IMR-90 (cell line): Measurements from ENCODE around the gene HSD17B7. TPM values are rescaled to one million over a fixed set of nuclear protein-coding genes. Genes with fewer than 3 reads are reported as not detected.
A peak's percentile ranks its signal among the peaks of the same experiment; 100 is the strongest.

ENCODE experiments used
- ATAC-seq: fragments of 200-7000 bp; cut with Tn5 transposase; 2 replicates; pipeline ENCODE4 v1.9.1; 2020; ENCODE audit warnings: low read depth, mild to moderate bottlenecking, moderate library complexity
- BruUV-seq: library from RNA; stranded (reverse); fragments of 400-500 nt; replicated peaks from 2 replicates; lab custom pipeline; 2021; lab: Mats Ljungman, UMichigan
- CTCF ChIA-PET: fragments of 300-600 bp; formaldehyde crosslinking; extraction: SDS; loops from one replicate; lab custom pipeline; 2021; ENCODE audit warnings: antibody characterized with exemption; lab: Yijun Ruan, JAX
- POLR2A ChIA-PET: fragments of 300-600 bp; sonication (Branson Sonifier 250); formaldehyde crosslinking; loops from one replicate; lab custom pipeline; 2022; ENCODE audit warnings: antibody characterized with exemption; ENCODE audit not compliant: unreplicated experiment; lab: Charles Lee
- DNase-seq: peaks from one replicate; pipeline ENCODE4 v3.0.0; 2013
- H2AFZ ChIP-seq: replicated peaks from 2 replicates; pipeline ENCODE3; 2013; ENCODE audit warnings: low read length, mild to moderate bottlenecking; ENCODE audit not compliant: poor library complexity
- H2AK5ac ChIP-seq: 2 replicates; pipeline ENCODE4 v1.6.1; 2013; ENCODE audit warnings: low read depth, low read length, inconsistent platforms
- H2AK9ac ChIP-seq: replicated peaks from 2 replicates; pipeline ENCODE3; 2013; ENCODE audit warnings: mild to moderate bottlenecking, low read depth, low read length, moderate library complexity; ENCODE audit not compliant: poor library complexity
- H2BK120ac ChIP-seq: 2 replicates; pipeline ENCODE4 v1.6.1; 2013; ENCODE audit warnings: low read depth, low read length, inconsistent platforms
- H2BK15ac ChIP-seq: 3 replicates; pipeline ENCODE4 v1.6.1; 2013; ENCODE audit warnings: low read depth, low read length, inconsistent platforms
- H2BK20ac ChIP-seq: 2 replicates; pipeline ENCODE4 v1.6.1; 2013; ENCODE audit warnings: low read depth, mild to moderate bottlenecking, inconsistent platforms, low read length, moderate library complexity
- H2BK5ac ChIP-seq: 2 replicates; pipeline ENCODE4 v1.6.1; 2013; ENCODE audit warnings: mild to moderate bottlenecking, low read depth, low read length, inconsistent platforms; ENCODE audit not compliant: poor library complexity, severe bottlenecking
- H3K14ac ChIP-seq: replicated peaks from 2 replicates; pipeline ENCODE4 v1.6.1; 2013; ENCODE audit warnings: low read depth, low read length, inconsistent platforms
- H3K18ac ChIP-seq: 2 replicates; pipeline ENCODE4 v1.6.1; 2013; ENCODE audit warnings: low read depth, low read length, control low read depth
- H3K23ac ChIP-seq: 2 replicates; pipeline ENCODE4 v1.6.1; 2013; ENCODE audit warnings: low read depth, low read length, inconsistent platforms
- H3K27ac ChIP-seq: 2 replicates; pipeline ENCODE4 v1.5.1; 2013; ENCODE audit warnings: mild to moderate bottlenecking, control low read depth, low read length; ENCODE audit not compliant: insufficient read depth
- H3K27me3 ChIP-seq: 2 replicates; pipeline ENCODE4 v1.6.1; 2013; ENCODE audit warnings: low read length; ENCODE audit not compliant: control insufficient read depth, insufficient read depth
- H3K36me3 ChIP-seq: 2 replicates; pipeline ENCODE4 v1.6.1; 2013; ENCODE audit warnings: low read length, mixed read lengths; ENCODE audit not compliant: control insufficient read depth, insufficient read depth
- H3K4ac ChIP-seq: 2 replicates; pipeline ENCODE4 v1.6.1; 2013; ENCODE audit warnings: low read depth, low read length, inconsistent platforms
- H3K4me1 ChIP-seq: 2 replicates; pipeline ENCODE4 v1.6.1; 2013; ENCODE audit warnings: low read length, mixed read lengths; ENCODE audit not compliant: control insufficient read depth, insufficient read depth
- H3K4me2 ChIP-seq: 2 replicates; pipeline ENCODE4 v1.6.1; 2013; ENCODE audit warnings: low read depth, mild to moderate bottlenecking, control low read depth, low read length, moderate library complexity
- H3K4me3 ChIP-seq: 2 replicates; pipeline ENCODE4 v1.5.1; 2013; ENCODE audit warnings: low read depth, mild to moderate bottlenecking, control low read depth, low read length, moderate library complexity; ENCODE audit not compliant: insufficient read depth
- H3K56ac ChIP-seq: 2 replicates; pipeline ENCODE4 v1.6.1; 2013; ENCODE audit warnings: low read length, inconsistent platforms; ENCODE audit not compliant: insufficient read depth; ENCODE audit errors: extremely low read depth
- H3K79me1 ChIP-seq, 2 experiments: 2 replicates each; pipeline ENCODE4 v1.6.1; 2013; ENCODE audit warnings: low read length in 2 of 2, inconsistent platforms in 1 of 2, low read depth in 1 of 2
- H3K9ac ChIP-seq: 2 replicates; pipeline ENCODE4 v1.6.1; 2013; ENCODE audit warnings: low read depth, low read length, control low read depth
- H3K9me1 ChIP-seq: 2 replicates; pipeline ENCODE4 v1.6.1; 2013; ENCODE audit warnings: low read length, inconsistent platforms; ENCODE audit not compliant: insufficient read depth
- H3K9me3 ChIP-seq: 2 replicates; pipeline ENCODE4 v1.6.1; 2013; ENCODE audit warnings: low read length; ENCODE audit not compliant: control insufficient read depth, insufficient read depth
- H4K20me1 ChIP-seq: 2 replicates; pipeline ENCODE4 v1.6.1; 2013; ENCODE audit warnings: low read length, inconsistent platforms; ENCODE audit not compliant: insufficient read depth
- H4K5ac ChIP-seq: 2 replicates; pipeline ENCODE4 v1.6.1; 2013; ENCODE audit warnings: mild to moderate bottlenecking, low read depth, low read length, control low read depth
- H4K8ac ChIP-seq, 2 experiments: 2 replicates each; pipeline ENCODE4 v1.6.1; 2013; ENCODE audit warnings: low read depth in 2 of 2, low read length in 2 of 2, control low read depth in 1 of 2, inconsistent platforms in 1 of 2
- H4K91ac ChIP-seq: 2 replicates; pipeline ENCODE4 v1.6.1; 2013; ENCODE audit warnings: low read depth, low read length, inconsistent platforms; ENCODE audit not compliant: insufficient read depth
- MAFK ChIP-seq: IDR thresholded peaks from 2 replicates; pipeline ENCODE4 v1.6.1; 2012; ENCODE audit warnings: low read depth, low read length, improper control_type of control experiment
- NFE2L2 ChIP-seq: fragments of 150-350 bp; IDR thresholded peaks from 2 replicates; pipeline ENCODE4 v1.6.1; 2016; ENCODE audit warnings: low read depth, mild to moderate bottlenecking, low read length
- WGBS, 2 experiments: methylation state at CpG; one replicate each; pipeline versions ENCODE4 v1.1.5 to v1.1.7; 2013; ENCODE audit warnings: missing lambda C conversion rate in 2 of 2; ENCODE audit not compliant: insufficient read length in 1 of 2; ENCODE audit errors: extremely low coverage in 2 of 2; 5-methylcytosine and 5-hydroxymethylcytosine counted together
- dilution Hi-C: fragments of 300-500 bp; cut with HindIII; formaldehyde crosslinking; loops from one replicate; pipeline ENCODE4 v1.14.3; 2018; ENCODE audit warnings: low sequenced_read_pairs; ENCODE audit not compliant: unreplicated experiment
- in situ Hi-C: fragments of 300-500 bp; cut with MboI; formaldehyde crosslinking; loops from 3 replicates; pipeline ENCODE4 v1.14.3; 2019; ENCODE audit warnings: low sequenced_read_pairs, inconsistent platforms, mixed read lengths
- intact Hi-C: fragments of 100-400 bp; cut with micrococcal nuclease; formaldehyde crosslinking; loops from 2 replicates; pipeline ENCODE4 v1.10.0; 2022
- polyA plus RNA-seq, 3 experiments: library from polyadenylated mRNA; depleted of rRNA; stranded (reverse); fragments of >200 nt; gene quantifications; 2 replicates each; pipeline ENCODE4 v1.2.3, GENCODE V29; 2012; ENCODE audit warnings: low replicate concordance in 1 of 3
- total RNA-seq: library from RNA; depleted of rRNA; stranded (reverse); fragments of >200 nt; gene quantifications from 2 replicates; pipeline ENCODE4 v1.2.3, GENCODE V29; 2012

HSD17B7 gene
- total and polyA plus RNA-seq, 2 of the 4 experiments (the other 2 are of a cell fraction), result 10.6 to 17.7 TPM

DNA sequence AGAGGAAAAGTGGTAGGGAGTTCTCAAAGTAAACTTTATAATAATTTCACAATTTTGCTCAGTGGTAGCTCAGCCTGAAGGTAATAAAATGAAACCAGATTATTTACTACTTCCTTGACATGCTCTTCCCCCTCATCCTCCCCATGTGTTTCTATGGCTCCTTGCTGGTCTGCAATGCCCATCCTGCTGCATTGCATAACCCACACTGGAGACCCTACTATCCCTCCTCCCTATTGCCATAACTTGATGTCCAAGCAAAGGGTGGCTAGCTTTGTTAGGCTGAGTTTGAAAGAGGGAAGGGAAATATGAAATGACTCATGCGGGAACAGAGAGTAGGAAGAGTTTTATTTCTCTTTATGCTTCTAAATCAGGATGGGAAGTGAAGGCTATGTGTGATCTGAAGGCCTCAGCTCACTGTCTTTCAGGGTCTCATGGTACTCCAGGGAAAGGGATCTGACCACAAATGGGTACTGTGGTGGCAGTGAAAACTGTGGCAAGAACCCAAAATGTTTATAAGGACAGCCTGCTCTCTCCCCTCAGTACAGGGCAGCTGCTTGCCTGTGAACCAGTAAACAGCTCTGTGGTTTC lies 36.4 kb upstream of the HSD17B7 start:
- in situ Hi-C loops, result no loop called here
- DNase-seq, result peak; percentile 38

More for the DNA sequence above, 36.4 kb upstream of the HSD17B7 start:
- no peak overlapping the region for H3K4me3 ChIP-seq
- H4K91ac ChIP-seq, result no peak overlapping the region
- H3K18ac ChIP-seq, result no peak overlapping the region
- H3K9me1 ChIP-seq, result peaks cover 22% of the 10 kb centered on the region
- dilution Hi-C loops (no loop called here), intact Hi-C loops (no loop called here)
- no peaks in the 10 kb centered on the region for H3K27me3 ChIP-seq
- H3K79me1 ChIP-seq, result peaks cover 17 to 43% of the 10 kb centered on the region in 2 experiments; a peak in 3 of 4 replicates
- H3K36me3 ChIP-seq, result peaks cover 32% of the 10 kb centered on the region
- no peak overlapping the region for H3K23ac ChIP-seq
- peaks cover 10% of the 10 kb centered on the region; the same call in 1 of the 2 replicates for H4K20me1 ChIP-seq
- H3K9me3 ChIP-seq, result no peaks in the 10 kb centered on the region
- no peak overlapping the region for H3K56ac ChIP-seq
- 100% methylated on average over 1 of the region's 1 CpG; no CpG with 5 or more reads in 1 of the 2 experiments for WGBS, 2 experiments
- peak overlapping the region; percentile 30; the same call in 1 of the 2 replicates for H3K14ac ChIP-seq
- H2AK5ac ChIP-seq, result no peak overlapping the region
- H3K9ac ChIP-seq, result no peak overlapping the region
- no TSS peak for BruUV-seq
- no peak overlapping the region for H4K5ac ChIP-seq
- H3K27ac ChIP-seq, result peak overlapping the region; percentile 1; the same call in 1 of the 2 replicates
- peaks cover 14% of the 10 kb centered on the region; the same call in 1 of the 2 replicates for H3K4me1 ChIP-seq
- H3K4me2 ChIP-seq, result no peak overlapping the region
- H4K8ac ChIP-seq, result no peak overlapping the region
- H2BK120ac ChIP-seq, result no peak overlapping the region
- ChIA-PET POLR2A (no interaction called here), CTCF (interaction anchor here (0.7 to 1.1 kb wide), 3 partner anchors 123 to 351 kb away, joined by 3 to 4 read pairs (median 3); no protein-coding TSS in a partner anchor)
- ATAC-seq, result no peak
- no peak overlapping the region for H2AFZ ChIP-seq
- TF ChIP-seq MAFK (no peak), NFE2L2 (no peak)
- no peak overlapping the region for H2BK20ac ChIP-seq
- peak overlapping the region; percentile 59 for H2AK9ac ChIP-seq
- H2BK5ac ChIP-seq, result peak overlapping the region; percentile 80
- peak overlapping the region; percentile 60; the same call in 1 of the 2 replicates for H3K4ac ChIP-seq
- 0 out of 3 replicates have a peak overlapping the region, but pooled peaks have one; percentile 43 for H2BK15ac ChIP-seq
